ENCODE measurements around the gene ZNF467.

Gene ZNF467

DNA sequence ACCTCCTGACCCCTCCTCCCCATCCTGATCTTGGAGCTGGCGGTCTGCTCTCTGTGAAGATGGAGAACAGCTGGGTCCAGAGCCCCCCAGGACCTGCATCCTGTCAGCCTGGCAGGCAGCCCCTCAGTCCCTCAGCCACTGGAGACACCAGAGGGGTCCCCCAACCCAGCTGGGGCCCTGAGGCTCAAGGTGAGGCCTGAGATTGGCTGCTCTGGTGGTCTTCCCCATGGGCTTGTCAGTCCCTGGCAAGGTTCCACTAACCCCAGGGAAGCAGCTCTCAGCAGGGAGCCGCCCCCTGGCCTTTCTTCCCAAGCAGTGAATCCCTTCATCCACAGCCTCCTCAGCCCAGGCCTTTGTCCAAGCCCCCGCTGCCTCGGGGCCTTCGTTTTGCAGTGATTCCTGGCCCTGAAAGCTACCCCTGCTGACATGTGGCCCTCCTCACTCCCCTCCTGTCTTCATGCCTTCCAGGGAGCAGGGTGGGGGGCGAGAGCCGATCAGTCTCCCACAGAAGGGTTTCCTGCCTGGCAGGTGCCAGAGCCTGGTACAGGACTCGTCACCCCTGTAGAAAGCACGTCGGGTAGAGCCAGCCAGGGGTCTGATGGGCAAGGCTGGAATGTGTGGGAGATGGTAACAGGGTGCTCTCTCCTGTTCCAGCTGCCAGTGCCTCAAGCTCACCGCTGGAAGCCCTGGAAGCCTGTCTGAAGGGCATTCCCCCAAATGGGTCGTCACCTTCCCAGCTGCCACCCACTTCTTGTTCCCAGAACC, 48.5 kb downstream of the ZNF467 start:
- DNase-seq = no peak

DNA sequence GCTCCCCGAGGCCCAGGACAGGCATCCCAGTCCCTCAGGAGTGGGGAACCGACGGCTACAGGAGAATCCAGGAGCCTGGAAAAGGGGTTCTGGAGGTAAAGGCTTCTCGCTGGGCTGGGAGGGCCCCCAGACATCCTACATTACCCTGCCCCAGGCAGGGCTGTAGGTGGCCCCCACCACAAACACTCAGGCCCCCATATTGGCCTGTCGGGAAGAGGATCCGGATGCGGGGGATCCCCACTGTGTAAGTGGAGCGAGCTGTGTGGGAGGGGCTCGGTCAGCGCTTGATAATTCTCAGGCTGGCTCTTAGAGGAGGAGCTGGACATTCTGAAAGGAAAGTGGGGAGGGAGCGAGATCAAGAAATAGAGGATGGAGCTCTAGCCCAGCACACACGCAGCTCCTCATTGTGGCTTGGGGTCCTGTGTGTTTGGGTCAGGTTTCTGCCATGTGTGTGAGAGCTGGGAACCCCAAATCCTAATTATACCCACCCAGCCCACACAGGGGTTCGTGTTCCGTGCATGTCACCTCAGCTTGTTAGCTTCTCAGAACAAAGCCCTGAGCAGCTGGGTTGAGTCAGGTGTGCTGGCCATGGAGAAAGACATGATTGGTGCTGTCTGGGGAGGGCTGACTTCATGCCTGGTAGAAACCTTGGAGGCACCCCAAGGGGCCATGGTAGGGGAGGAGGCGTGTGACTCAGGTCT, 49.4 kb downstream of the ZNF467 start:
- no peak for DNase-seq

DNA sequence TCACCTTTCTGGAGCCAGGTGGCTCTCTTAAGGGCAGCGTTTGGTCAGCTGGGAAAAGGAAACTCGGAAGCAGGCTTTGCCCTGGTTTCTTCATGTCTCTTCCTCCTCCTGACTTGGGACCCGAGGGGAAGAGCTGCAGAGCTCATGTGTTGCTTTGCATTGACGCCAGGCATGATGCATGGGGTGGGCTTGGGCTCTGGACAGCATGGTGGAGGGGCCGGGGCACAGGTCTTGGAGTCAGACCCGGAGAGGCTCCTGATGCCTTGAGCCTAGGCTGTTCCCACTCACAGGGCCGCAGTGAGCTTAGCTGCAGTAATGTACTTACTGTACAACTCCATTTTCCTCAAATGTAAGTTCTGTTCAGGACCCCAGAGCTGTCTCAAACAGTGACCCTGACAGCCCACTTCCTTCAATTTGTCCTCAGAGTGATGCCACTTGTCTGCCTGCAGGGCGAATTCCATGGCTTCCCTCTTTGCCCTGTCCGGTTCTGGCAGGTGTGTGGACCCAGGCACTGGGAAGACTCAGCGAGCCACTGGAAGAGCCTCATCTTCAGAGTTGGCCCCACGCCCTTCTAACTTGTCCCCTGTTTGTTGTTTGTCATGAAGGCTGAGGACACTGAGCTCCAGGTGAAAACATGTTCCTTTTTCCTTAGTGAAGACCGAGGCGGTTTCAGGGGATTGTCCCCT, 50.2 kb downstream of the ZNF467 start:
- no peak for DNase-seq

DNA sequence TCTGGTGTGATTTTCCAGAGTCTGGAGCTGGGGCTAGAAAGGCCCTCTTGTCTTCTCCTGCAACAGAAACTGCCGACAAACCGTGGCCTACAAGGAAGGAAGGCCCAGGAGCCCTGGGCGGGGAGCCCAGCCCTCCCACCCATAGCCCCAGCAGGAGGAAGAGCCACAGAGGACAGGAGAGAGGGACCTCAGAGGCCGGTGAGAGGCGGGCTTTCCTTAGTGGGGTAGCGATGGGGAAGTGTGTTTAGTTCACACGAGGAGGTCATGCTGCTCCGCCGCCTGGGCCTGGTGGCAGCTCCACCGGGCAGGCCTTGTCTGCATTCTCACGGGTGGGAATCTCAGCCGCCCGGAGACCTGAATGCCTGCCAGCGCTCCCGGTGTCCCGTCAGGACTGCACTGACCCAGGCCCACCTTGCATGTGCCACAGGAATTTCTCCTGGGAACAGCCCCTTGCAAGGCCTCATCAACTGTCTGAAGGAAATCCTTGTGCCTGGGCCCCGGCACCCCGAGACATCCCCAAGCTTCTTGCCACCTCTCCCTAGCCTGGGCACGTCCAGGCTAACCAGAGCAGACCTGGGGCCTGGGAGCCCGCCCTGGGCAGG, 50.9 kb downstream of the ZNF467 start:
- no peak for DNase-seq

DNA sequence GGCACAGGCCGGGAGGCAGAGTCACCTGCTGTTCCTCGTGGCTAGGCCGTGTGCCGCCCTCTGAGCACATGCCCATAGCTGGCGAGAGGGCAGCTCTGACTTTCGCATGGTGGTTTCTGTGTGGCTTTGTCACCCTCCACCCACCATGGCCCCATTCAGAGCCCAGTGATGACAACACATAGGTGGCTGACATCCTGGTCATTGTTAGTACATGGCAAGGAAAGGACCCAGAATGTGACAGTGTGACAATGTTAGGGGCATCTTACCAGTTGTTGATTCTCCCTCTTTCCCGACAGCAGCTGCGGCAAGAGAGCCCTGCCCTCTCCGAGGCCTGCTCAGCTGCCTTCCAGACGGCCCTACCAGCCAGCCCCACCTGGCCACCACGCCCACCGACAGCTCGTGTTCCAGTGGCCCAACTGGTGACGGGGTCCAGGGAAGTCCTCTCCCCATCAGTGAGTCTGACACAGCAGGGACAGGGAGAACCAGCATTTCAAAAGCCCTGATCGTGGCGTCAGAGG, 52.2 kb downstream of the ZNF467 start:
- DNase-seq = no peak

DNA sequence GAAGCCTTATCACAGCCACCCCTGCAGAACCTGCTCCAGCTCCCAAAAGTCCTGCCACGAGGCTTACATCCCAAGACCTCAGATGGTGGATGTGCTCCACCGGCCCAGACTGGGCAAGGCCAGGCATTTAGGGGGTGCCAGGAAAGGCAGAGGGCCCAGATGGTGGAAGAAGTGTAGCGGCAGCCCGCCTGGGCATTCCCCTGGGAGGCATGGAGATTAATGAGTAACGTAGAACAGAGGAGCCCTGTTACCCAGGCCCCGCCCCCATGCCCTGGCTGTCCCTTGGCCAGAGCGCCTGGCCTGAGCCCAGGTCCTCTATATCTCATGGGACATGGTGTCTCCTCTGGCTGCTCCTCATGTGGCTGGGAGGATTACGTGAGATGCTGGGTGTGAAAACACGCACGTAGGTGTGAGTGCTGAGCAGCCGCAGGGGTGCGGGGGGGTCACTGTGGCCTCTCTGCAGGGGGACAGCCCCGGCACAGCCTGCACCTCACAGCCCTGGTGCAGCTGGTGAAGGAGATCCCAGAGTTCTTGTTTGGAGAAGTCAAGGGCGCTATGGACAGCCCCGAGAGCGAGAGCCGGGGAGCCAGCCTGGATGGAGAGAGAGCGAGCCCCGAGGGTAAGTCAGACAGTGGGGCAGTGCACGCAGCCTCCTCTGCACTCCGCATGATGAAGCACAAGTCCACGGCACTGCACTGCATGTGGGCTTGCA, 52.9 kb downstream of the ZNF467 start:
- DNase-seq = no peak

DNA sequence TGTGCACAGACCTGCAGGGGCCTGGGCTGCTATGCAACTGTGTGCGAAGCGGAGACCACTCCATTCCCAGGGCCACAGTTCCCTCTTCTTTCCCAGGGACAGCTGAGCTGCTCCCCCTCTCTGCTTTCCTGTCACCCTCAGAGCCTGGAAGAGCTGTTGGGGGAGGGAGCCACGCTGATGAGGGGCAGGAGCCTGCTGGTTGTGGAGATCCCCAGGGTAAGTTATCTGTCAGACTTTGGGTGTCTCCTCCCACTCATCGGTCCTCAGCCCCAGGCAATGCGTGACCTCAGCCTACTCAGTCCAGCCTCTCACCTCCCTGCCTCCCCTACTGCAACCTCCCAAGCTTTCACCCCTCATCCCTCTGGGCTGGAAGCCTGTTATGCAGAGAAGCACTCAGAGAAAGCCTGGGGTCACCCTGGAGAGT, 53.5 kb downstream of the ZNF467 start:
- DNase-seq = no peak

DNA sequence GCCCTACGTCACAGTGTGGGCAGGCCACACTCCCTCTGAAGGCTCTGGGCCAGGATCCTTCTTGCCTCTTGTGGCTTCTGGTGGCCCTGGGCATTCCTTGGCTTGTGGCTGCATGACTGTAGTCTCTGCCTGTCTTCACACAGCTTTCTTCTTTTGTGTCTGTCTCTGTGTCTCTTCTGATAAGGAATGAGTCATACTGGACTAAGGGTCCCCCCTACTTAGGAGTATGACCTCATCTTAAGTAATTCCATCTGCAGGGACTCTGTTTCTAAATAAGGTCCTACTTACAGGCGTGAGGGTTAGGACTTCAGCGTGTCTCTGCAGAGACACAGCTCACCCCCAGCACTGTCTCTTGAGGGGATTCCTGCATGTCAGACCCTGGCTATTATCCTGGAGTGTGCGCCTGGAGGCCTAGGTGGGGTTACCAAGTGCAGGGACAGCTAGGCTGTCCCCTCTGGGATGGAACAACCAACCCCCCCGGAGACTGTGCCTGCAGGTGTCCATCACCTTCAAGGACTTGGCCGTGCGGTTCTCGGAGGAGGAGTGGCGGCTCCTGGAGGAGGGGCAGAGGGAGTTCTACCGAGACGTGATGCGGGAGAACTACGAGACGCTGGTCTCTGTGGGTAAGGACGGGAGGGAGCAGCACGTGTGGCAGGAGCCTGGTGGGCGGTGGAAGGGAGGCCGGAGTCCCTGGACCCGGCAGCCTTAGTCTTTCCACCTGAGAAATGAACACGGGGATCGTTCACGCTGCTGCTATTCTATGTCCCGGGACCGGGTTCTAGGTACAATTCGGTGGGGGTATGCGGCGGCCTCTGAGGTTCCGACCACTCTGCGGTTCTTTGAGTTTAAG, 54.1 kb downstream of the ZNF467 start:
- DNase-seq = no peak

DNA sequence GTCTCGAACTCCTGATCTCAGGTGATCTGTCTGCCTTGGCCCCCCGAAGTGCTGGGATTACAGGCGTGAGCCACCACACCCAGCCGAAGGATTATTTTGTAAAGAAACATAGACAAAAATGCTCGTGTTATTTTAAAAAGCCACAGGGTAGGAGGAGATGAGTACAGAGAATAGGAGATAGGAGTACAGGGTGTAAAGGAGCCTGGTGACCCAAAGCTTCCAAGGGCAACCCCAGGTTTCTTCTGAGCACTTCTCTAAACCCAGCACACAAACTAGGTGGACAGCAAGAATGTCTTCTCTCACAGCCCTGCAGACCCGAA, 54.7 kb downstream of the ZNF467 start:
- no peak for DNase-seq

DNA sequence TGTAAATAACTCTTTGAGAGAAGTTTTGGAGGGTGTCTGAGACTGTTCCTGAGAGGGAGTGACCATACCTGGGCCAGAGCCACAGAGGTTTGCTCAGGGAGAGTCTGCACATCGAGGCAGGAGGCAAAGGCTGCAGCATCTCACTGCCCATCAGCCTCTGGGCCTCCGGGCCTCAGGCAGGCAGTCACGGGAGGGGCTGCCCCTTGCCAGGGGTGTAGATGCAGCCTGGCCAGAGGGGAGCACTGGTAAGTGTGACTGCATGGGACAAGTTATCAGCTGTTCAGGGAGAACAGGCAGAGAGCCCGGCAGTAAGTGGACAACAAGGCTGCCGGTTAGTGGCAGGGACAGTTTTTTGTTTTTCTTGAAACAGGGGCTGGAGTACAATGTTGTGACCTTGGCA, 55.9 kb downstream of the ZNF467 start:
- no peak for DNase-seq

DNA sequence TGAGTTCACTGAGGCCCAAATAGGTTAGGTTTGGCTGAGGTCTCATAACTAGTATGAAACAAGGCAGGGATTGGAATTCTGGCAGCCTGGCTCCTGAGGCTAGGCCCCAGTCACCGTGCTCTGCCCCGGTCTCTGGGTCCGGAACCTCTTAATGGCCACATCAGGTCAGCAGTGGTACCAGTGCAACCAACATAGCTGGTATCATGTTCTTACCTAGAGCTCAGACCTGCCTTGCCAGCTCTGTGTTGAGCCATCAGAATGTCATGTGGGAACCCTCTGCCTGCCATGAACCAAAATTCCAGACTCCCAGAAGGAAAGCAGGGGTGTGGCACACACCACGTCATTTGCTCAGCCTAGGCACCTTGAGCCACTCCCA, 56.5 kb downstream of the ZNF467 start:
- DNase-seq = no peak

DNA sequence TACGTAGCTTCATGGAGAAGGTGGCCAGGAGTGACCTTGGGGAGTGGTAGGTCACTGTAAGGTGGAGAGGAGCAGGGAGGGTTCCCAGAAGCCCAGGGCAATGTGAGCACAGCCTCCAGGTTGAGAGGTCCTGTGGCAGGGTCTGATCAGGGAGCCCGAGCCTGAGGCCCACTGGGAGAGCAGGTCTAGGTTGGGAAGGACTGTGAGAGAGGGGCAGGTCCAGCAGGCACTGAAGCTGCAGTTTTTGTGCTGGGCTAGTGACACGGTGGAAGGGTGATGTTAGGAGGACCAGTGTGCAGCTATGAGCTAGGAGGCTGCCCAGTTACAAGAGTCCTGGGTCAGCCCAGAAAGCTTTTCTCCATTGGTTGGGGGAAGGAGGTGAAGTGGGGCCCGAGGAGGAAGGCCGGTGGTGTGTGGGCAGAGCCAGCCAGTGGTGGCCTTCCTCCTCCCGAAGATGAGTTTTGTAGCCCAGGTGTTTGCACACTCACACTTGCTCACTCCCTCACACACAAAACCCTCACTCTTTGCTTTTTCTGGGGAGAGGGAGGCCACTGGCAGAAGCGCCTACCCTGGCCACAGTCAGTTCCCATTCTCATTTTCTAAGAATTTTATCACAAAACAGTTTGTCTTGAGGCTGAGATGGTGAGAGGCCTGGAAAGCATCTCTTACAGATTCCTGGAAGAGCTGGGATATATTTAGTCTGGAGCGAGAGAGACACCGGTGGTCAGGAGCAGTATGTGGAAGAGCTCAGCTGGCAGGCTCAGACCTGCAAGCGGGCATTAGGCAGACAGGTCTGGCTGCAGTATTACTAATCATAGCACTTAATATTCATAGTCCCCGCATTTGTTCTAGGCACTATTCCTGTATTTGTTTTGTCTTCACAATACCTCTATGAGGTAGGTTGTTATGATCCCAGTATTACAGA, 57.1 kb downstream of the ZNF467 start:
- no peak for DNase-seq

DNA sequence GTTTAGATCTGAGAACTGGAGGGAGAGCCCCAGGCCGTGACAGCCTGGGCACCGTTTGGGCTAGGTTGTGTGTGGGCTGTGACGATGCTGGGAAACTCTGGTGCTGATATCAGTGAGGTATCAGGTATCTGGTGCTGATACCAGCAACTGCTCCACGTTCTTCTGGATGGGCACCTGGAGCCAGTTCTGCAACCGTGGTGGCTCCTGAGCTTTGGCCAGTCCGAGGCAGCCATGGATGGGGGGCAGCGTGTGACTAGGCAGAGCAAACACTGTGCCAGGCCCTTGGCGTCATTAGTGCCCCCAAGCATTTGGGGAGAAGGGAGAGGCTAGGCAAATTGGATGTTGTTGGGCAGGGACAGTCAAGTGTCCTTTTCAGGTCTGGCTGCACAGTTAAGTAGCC, 57.9 kb downstream of the ZNF467 start:
- no peak for DNase-seq

DNA sequence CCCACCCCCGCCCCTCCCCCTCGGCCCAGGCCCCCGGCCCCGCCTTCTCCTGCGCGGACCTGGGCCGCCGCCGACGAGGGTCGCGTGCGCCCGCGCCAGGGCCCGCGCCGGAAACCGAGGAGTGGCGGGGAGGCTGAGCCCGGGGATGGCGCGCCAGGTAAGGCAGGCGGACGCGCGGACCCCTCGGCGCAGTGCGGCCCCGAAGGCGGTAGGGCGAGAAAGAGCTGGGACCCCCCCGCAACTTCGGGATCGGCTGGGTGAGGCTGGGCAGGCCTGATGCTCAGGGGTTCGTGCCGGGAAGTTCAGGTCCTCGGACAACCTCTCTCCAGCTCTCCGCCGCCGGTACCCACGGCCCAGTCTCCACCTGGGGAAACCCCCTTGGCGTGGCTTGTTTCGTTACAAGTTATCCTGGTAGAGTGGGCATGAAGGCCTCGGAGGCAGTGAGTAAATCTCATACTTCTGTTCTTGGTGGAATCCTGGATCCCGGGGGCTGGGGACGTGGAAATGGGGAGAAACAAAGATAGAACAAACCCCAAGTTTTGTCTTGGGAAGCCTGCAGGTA, 58.4 kb downstream of the ZNF467 start:
- DNase-seq = no peak
